Glomerular endothelial cell (primary cell): ENCODE measurements around the gene MMRN1. TPM values are rescaled to one million over a fixed set of nuclear protein-coding genes. Genes with fewer than 3 reads are reported as not detected.

Experiments used
- DNase-seq: peaks from one replicate; pipeline ENCODE4 v3.0.0-alpha.2; 2011; ENCODE audit warnings: low read depth, low spot score; ENCODE audit errors: extremely low read depth
- total RNA-seq: library from RNA; depleted of rRNA; stranded (reverse); fragments of >200 nt; gene quantifications from 2 replicates; pipeline ENCODE4 v1.2.3, GENCODE V29; 2015

Gene MMRN1
- total RNA-seq, 1 donor from 2014 or later = 118 TPM

GRCh38 chr4:89995814-89996213 lies 101.2 kb downstream of the MMRN1 start:
- no peak for DNase-seq

GRCh38 chr4:89997171-89997704 lies 102.6 kb downstream of the MMRN1 start:
- DNase-seq = no peak

- no peak for DNase-seq
Measured at GRCh38 chr4:89998469-89999011, 103.9 kb downstream of the MMRN1 start.

- no peak for DNase-seq
Measured at GRCh38 chr4:90001023-90001422, 106.4 kb downstream of the MMRN1 start.

- no peak for DNase-seq
Measured at GRCh38 chr4:90002441-90003062, 107.9 kb downstream of the MMRN1 start.

Other genes with a start within 250 kb of the MMRN1 start
- gene SNCA, start 57.7 kb upstream of the MMRN1 start, total RNA-seq = 52.2 and 79.8 TPM in 2 replicates
- gene CCSER1, start 232.5 kb downstream of the MMRN1 start, total RNA-seq = 0.35 TPM in 1 of 2 replicates, not detected in the other